ENCODE measurements around the gene SPEG.
A peak's percentile ranks its signal among the peaks of the same experiment; 100 is the strongest.

The SPEG gene

DNA sequence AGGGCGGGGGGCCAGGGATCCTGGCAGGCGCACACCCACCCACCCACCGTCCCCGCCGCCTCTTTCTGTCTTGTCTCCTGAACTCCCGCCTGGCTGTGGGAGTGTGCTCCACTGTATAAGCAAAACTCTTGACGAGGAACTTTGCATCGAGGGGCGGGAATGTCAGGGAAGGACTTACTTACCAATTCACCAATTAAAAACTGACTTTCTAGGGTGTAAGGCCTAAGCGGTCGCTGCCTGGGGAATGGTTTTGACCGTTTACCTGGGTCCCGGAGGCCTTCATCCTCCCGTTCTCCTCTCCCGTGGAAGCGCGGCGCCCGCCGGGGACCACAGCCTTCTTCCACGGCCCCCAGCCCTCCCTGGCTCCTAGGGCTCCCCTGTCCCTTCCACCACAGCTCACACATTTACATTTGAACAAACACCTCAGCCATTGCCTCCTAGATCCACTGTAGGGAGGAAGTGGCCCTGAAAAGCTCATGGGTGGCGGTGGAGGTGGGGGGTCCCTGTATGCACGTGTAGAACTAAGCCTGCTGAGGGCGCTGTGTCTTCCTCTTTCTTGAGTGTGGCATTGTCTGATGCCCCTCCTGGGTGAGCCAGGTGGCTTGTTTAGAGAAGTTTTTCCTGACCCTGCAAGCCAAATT is 88.5 kb downstream of the SPEG start:
- FAIRE-seq: no peak
- DNase-seq (ENCODE audit: insufficient read length, low spot score): no peak

- DNase-seq (ENCODE audit: insufficient read length, low spot score) (no peak), FAIRE-seq (no peak)
These were observed 90.2 kb downstream of the SPEG start for GRCh38 chr2:219524817-219525216.

- no peak for DNase-seq (ENCODE audit: insufficient read length, low spot score)
- no peak for FAIRE-seq
These were observed 91.0 kb downstream of the SPEG start for GRCh38 chr2:219525533-219526232.

GRCh38 chr2:219526320-219527075 is 91.9 kb downstream of the SPEG start:
- FAIRE-seq: no peak
- no peak for DNase-seq (ENCODE audit: insufficient read length, low spot score)

- FAIRE-seq: no peak
- no peak for DNase-seq (ENCODE audit: insufficient read length, low spot score)
These were observed 92.4 kb downstream of the SPEG start for GRCh38 chr2:219527076-219527394.

GRCh38 chr2:219527472-219527871 is 92.8 kb downstream of the SPEG start:
- FAIRE-seq (no peak), DNase-seq (ENCODE audit: insufficient read length, low spot score) (no peak)

GRCh38 chr2:219530048-219530963 is 95.7 kb downstream of the SPEG start:
- DNase-seq (ENCODE audit: insufficient read length, low spot score) (peak; percentile 96), FAIRE-seq (peak; percentile 64)

DNA sequence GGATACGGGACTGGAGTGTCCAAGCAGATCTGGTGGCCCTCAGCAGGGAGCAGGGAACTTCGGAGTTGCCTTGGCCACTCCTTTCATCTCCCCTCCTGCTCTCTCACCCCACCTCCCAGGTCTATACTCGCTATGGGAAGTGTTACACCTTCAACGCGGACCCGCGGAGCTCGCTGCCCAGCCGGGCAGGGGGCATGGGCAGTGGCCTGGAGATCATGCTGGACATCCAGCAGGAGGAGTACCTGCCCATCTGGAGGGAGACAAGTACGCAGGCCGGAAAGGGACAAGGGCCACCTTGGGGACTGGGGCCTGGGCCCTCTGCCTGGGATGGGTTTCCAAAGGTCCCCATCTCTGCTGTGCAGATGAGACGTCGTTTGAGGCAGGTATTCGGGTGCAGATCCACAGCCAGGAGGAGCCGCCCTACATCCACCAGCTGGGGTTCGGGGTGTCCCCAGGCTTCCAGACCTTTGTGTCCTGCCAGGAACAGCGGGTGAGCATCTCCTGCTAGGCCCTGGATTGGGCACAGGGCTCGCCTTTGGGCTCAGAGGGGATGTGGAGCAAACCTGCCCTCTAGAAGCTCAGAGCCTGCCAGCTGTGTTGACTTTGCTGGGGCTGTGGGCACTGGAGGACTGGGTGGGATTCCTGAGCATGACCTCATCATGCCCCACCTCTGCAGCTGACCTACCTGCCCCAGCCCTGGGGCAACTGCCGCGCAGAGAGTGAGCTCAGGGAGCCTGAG is 97.2 kb downstream of the SPEG start:
- FAIRE-seq: no peak
- DNase-seq (ENCODE audit: insufficient read length, low spot score): no peak

DNA sequence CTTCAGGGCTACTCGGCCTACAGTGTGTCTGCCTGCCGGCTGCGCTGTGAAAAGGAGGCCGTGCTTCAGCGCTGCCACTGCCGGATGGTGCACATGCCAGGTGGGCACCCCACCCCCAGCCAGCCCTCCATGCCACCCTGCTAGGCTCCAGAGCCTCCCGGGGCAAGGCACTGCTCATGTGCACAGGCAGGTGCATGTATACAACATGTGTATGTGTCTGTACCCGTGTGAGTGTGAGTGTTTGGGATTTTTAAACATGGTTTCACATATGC is 97.7 kb downstream of the SPEG start:
- FAIRE-seq: no peak
- no peak for DNase-seq (ENCODE audit: insufficient read length, low spot score)

- no peak for FAIRE-seq
These were observed 99.5 kb downstream of the SPEG start for GRCh38 chr2:219533930-219534661.

GRCh38 chr2:219536425-219536824 is 101.8 kb downstream of the SPEG start:
- no peak for DNase-seq (ENCODE audit: insufficient read length, low spot score)
- no peak for FAIRE-seq

More at GRCh38 chr2:219533930-219534661, 99.5 kb downstream of the SPEG start:
- no peak for DNase-seq (ENCODE audit: insufficient read length, low spot score)

- DNase-seq (ENCODE audit: insufficient read length, low spot score) (no peak), FAIRE-seq (no peak)
These were observed 102.3 kb downstream of the SPEG start for GRCh38 chr2:219536967-219537366.

DNA sequence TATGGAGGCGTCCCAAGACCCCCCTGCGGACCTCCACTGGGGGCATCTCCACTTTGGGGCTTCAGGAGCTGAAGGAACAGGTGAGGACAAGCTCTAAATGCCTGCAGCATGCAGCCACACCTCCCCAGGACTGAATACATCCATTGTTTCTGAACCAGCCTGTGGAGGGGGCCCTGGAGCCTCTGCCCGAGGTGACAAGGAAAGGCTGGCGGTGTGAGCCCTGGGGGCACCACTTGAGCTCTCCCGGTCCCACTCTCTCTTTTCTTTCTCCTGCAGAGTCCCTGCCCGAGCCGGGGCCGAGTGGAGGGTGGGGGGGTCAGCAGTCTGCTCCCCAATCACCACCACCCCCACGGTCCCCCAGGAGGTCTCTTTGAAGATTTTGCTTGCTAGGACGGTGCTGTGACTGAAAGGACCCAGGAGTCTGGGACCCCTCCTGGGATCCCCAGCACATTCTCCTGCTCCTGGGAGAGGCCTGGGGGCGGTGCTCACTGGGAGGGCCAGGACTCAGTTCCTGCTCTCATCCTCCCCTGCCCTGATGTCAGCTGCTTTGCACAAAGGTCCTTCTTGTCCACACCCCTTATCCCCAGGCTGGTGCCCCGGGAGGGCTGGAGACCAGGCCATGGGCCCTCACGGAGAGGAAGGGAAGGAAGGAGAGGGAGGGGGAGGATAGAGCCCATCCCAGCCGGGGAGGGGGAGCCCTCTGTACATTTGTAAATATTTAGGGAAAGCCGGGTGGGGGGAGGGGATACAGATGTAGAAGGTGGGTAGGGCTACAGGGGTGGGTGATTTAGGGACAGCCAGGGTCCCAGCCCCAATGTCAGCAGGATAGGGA is 103.2 kb downstream of the SPEG start:
- no peak for FAIRE-seq
- no peak for DNase-seq (ENCODE audit: insufficient read length, low spot score)

DNA sequence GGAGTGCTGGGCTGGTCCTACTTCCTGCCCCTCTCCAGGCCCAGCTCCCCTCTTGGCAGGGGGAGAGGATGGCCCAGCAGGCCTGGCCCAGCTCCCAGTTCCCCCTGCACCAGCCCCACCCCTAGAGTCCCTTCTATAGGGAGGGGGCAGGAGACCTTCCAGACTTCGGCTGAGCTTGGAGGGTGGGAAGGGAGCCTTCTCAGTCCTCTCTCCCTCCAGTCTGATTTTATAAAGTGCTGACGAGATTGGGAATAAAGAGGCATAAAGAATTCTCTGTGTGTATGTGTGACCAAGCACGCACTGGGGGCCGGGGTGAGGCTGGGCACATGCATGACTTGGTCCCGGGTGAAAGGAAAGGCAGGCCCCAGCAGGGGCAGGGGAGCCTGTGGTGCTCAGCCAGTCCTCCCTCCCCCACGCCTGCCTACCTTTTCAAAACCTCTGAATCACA is 103.9 kb downstream of the SPEG start:
- FAIRE-seq: no peak
- DNase-seq (ENCODE audit: insufficient read length, low spot score): no peak

GRCh38 chr2:219538956-219539788 is 104.5 kb downstream of the SPEG start:
- no peak for FAIRE-seq
- no peak for DNase-seq (ENCODE audit: insufficient read length, low spot score)

GRCh38 chr2:219539926-219540678 is 105.5 kb downstream of the SPEG start:
- DNase-seq (ENCODE audit: insufficient read length, low spot score): no peak
- no peak for FAIRE-seq

- FAIRE-seq: peak; percentile 23
- DNase-seq (ENCODE audit: insufficient read length, low spot score): no peak
These were observed 106.3 kb downstream of the SPEG start for GRCh38 chr2:219540784-219541504.
